ENCODE data around the gene AFF4.
A peak's percentile ranks its signal among the peaks of the same experiment; 100 is the strongest.

AFF4 gene

GRCh38 chr5:132853790-132854189 is 109.6 kb downstream of the AFF4 start:
- DNase-seq: no peak

GRCh38 chr5:132853323-132853722 is 110.1 kb downstream of the AFF4 start:
- no peak for DNase-seq

GRCh38 chr5:132850066-132850465 is 113.4 kb downstream of the AFF4 start:
- DNase-seq: no peak

- no peak for DNase-seq
Measured at GRCh38 chr5:132849347-132849746, 114.1 kb downstream of the AFF4 start.

- DNase-seq: no peak
Measured at GRCh38 chr5:132848270-132848669, 115.2 kb downstream of the AFF4 start.

- peak; percentile 57 for DNase-seq
Measured at GRCh38 chr5:132841305-132841704, 122.1 kb downstream of the AFF4 start.

- no peak for DNase-seq
Measured at GRCh38 chr5:132840896-132841295, 122.5 kb downstream of the AFF4 start.

- no peak for DNase-seq
Measured at GRCh38 chr5:132840313-132840712, 123.1 kb downstream of the AFF4 start.

GRCh38 chr5:132839426-132840301 is 123.8 kb downstream of the AFF4 start:
- DNase-seq: peak; percentile 23

GRCh38 chr5:132838516-132839282 is 124.7 kb downstream of the AFF4 start:
- DNase-seq: no peak

- no peak for DNase-seq
Measured at GRCh38 chr5:132837868-132838267, 125.6 kb downstream of the AFF4 start.

- DNase-seq: no peak
Measured at GRCh38 chr5:132836852-132837251, 126.6 kb downstream of the AFF4 start.

- DNase-seq: no peak
Measured at GRCh38 chr5:132834057-132834456, 129.4 kb downstream of the AFF4 start.

- DNase-seq: no peak
Measured at GRCh38 chr5:132832612-132833011, 130.8 kb downstream of the AFF4 start.

- DNase-seq: no peak
Measured at GRCh38 chr5:132831095-132831860, 132.2 kb downstream of the AFF4 start.

GRCh38 chr5:132830436-132831094 is 132.9 kb downstream of the AFF4 start, which contains the start of gene SHROOM1:
SHROOM1 (minus strand) TSS chr5:132830647; CDS start chr5:132826140, 4,507 bp downstream.
- DNase-seq: peak; percentile 65

GRCh38 chr5:132829742-132830435 is 133.5 kb downstream of the AFF4 start:
- DNase-seq: peak; percentile 80

GRCh38 chr5:132828846-132829494 is 134.5 kb downstream of the AFF4 start:
- no peak for DNase-seq

GRCh38 chr5:132827943-132828673 is 135.3 kb downstream of the AFF4 start:
- DNase-seq: no peak

GRCh38 chr5:132826424-132827082 is 136.9 kb downstream of the AFF4 start:
- DNase-seq: no peak

Data from suppressor macrophage treated with lipopolysaccharide for 4 hours (primary cell).